ENCODE results near the gene SPATA19. TPM values are rescaled to one million over a fixed set of nuclear protein-coding genes. Genes with fewer than 3 reads are reported as not detected.

Gene SPATA19
- total RNA-seq, 4 donors from 2014 or later: not detected

DNA sequence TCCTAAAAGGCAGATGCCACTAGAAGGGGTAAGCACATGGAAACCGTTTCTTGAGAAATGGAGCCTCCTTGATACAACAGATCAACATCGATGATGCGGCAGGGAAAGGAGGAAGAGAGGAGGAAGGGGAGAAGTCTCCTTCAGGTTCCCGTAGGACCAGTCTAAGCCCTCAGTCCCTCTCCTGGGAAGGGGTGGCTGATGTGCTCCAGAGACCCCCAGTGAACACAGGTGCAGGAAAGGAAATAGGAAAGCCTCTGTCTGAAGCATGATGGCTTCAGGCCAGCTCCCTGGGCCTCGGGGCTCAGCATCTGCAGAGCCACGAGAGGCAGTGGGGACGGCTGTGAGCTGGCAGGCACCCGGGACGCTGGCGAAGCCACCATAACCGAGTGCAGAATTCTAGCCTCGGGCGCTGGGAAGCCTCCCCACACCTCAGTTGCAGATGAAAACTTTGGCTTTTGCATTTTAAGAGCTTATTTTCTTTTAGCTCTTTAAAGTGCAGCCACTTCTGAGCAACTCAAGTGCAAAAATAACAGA lies 1.8 kb downstream of the SPATA19 start:
- no peak overlapping the region for H3K4me3 ChIP-seq
- no peaks in the 10 kb centered on the region for H3K4me1 ChIP-seq
- H3K27ac ChIP-seq: no peak overlapping the region
- no peaks in the 10 kb centered on the region for H3K36me3 ChIP-seq
- no peak for DNase-seq
- TF ChIP-seq, protein P1, sequence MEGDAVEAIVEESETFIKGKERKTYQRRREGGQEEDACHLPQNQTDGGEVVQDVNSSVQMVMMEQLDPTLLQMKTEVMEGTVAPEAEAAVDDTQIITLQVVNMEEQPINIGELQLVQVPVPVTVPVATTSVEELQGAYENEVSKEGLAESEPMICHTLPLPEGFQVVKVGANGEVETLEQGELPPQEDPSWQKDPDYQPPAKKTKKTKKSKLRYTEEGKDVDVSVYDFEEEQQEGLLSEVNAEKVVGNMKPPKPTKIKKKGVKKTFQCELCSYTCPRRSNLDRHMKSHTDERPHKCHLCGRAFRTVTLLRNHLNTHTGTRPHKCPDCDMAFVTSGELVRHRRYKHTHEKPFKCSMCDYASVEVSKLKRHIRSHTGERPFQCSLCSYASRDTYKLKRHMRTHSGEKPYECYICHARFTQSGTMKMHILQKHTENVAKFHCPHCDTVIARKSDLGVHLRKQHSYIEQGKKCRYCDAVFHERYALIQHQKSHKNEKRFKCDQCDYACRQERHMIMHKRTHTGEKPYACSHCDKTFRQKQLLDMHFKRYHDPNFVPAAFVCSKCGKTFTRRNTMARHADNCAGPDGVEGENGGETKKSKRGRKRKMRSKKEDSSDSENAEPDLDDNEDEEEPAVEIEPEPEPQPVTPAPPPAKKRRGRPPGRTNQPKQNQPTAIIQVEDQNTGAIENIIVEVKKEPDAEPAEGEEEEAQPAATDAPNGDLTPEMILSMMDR (IDR thresholded peaks at IDR 0.05): no peak
- TF ChIP-seq POLR2A (IDR thresholded peaks at IDR 0.05): no peak
- H3K27me3 ChIP-seq: no peaks in the 10 kb centered on the region
- no peaks in the 10 kb centered on the region for H3K9me3 ChIP-seq
- intact Hi-C loops (cut with DNase I; ENCODE audit: low total_unique reads): no loop called here

- intact Hi-C loops (cut with DNase I; ENCODE audit: low total_unique reads): no loop called here
- Histone ChIP-seq H3K4me3 (no peak overlapping the region), H3K27ac (no peak overlapping the region), H3K36me3 (no peaks in the 10 kb centered on the region), H3K27me3 (no peaks in the 10 kb centered on the region), H3K9me3 (no peaks in the 10 kb centered on the region), H3K4me1 (no peaks in the 10 kb centered on the region)
- no peak for DNase-seq
- TF ChIP-seq, protein P1 (IDR thresholded peaks at IDR 0.05): no peak
- no peak for TF ChIP-seq POLR2A (IDR thresholded peaks at IDR 0.05)
Observed at GRCh38 chr11:133842730-133843129, 2.6 kb downstream of the SPATA19 start.

DNA sequence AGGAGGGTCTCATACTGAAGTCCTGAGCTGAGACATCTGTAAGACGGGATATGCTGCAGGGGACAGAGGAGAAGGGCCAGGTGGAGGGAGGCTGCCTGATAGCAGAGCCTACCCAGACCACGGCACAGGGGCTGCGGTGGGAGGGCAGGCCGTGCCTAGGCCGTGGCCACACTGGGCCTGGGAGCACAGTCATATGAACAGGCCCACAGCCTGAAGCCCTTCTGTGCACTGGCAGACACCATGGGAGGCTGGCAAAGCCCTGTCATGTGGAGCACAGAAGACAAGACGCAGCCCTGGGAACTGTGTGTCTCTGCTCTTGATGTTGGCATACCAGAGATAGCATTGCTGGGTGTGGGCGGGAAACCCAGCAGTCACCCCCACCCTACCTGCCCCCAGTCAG lies 3.3 kb downstream of the SPATA19 start:
- H3K36me3 ChIP-seq: no peaks in the 10 kb centered on the region
- H3K27me3 ChIP-seq: no peaks in the 10 kb centered on the region
- no peak overlapping the region for H3K4me3 ChIP-seq
- H3K9me3 ChIP-seq: no peaks in the 10 kb centered on the region
- no peaks in the 10 kb centered on the region for H3K4me1 ChIP-seq
- TF ChIP-seq, protein P1 (IDR thresholded peaks at IDR 0.05): no peak
- TF ChIP-seq POLR2A (IDR thresholded peaks at IDR 0.05): no peak
- no peak for DNase-seq
- H3K27ac ChIP-seq: no peak overlapping the region
- intact Hi-C loops (cut with DNase I; ENCODE audit: low total_unique reads): no loop called here

DNA sequence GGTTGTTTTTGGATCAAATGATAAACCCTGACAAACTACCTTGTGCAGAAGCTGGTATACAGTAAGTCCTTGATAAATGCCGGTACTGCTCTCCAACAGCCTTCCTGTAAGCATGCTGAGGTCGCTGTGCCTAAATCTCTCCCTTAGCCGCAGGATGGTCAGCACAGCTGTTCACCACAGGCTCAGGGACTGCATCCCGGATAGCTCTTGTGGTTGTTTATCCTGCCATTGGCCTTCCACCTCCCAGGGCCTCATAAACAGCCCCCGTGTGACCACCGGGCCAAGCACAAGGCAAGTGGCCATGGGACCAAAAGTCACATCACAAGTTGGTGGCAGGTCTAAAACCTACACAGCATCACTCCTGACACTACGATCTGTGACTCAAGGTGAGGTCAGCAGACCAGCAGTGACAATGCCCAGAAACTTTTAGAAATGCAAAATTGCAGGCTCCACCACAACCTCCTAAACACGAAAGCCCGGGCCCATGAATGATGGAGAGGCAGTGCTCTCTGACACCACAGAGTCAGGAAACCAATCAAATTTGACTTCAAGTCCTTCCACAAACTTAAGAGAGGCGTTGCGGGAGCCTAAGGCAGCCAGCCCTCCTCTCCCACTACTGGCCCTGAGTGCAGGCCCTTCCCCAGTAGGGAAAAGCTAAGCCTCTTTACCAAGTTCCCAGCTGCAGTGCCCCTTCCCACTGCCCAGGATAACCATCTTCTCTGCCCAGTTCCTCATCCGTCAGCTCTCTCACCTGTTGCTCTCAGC lies 3.9 kb downstream of the SPATA19 start:
- no peaks in the 10 kb centered on the region for H3K36me3 ChIP-seq
- no peaks in the 10 kb centered on the region for H3K9me3 ChIP-seq
- H3K4me1 ChIP-seq: no peaks in the 10 kb centered on the region
- H3K27me3 ChIP-seq: no peaks in the 10 kb centered on the region
- H3K27ac ChIP-seq: no peak overlapping the region
- no peak for DNase-seq
- intact Hi-C loops (cut with DNase I; ENCODE audit: low total_unique reads): no loop called here
- TF ChIP-seq POLR2A (IDR thresholded peaks at IDR 0.05): no peak
- TF ChIP-seq, protein P1 (IDR thresholded peaks at IDR 0.05): no peak
- H3K4me3 ChIP-seq: no peak overlapping the region

DNA sequence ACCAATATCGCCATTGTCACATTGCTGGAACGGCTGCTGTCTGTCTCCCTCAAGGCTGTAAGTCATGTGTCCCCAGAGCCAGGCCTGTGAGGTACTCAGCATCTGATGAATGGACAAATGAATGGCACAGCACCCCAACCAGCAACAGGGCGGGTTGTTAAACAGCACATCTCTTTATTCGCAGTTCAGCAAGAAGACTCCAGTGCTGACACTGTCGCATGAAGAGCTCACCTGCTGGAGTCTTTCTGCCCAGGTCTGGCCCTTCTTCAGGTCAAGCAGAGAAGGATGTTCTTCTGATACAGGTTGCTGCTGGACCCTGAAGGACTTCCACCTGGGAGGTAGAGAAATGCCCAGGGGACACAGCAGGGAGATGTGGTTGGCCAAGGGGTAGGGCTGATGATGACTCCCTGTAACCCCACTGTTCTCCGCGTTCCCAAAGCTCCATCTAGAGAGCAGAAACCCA lies 4.8 kb downstream of the SPATA19 start:
- Histone ChIP-seq H3K4me3 (no peak overlapping the region), H3K27ac (no peak overlapping the region), H3K4me1 (no peaks in the 10 kb centered on the region), H3K36me3 (no peaks in the 10 kb centered on the region), H3K27me3 (no peaks in the 10 kb centered on the region), H3K9me3 (no peaks in the 10 kb centered on the region)
- intact Hi-C loops (cut with DNase I; ENCODE audit: low total_unique reads): no loop called here
- no peak for TF ChIP-seq POLR2A (IDR thresholded peaks at IDR 0.05)
- TF ChIP-seq, protein P1 (IDR thresholded peaks at IDR 0.05): no peak
- no peak for DNase-seq
